H1 (cell line): ENCODE results near the gene ACSF3. TPM values are rescaled to one million over a fixed set of nuclear protein-coding genes. Genes with fewer than 3 reads are reported as not detected.

ENCODE experiments used
- CTCF ChIA-PET: fragments of 300-600 bp; sonication (Branson Sonifier 250); formaldehyde crosslinking; loops from one replicate; lab custom pipeline; 2021; ENCODE audit not compliant: partially characterized antibody; lab: Charles Lee
- POLR2A ChIA-PET: fragments of 300-600 bp; sonication (Branson Sonifier 250); formaldehyde crosslinking; loops from one replicate; lab custom pipeline; 2021; ENCODE audit warnings: inconsistent platforms; ENCODE audit not compliant: partially characterized antibody; lab: Charles Lee
- DNase-seq, 2 experiments: peaks; one replicate each; pipeline versions ENCODE4 v3.0.0 to v3.0.0-alpha.2; 2010 to 2022; ENCODE audit warnings: low spot score in 2 of 2, low read depth in 1 of 2, mixed read lengths in 1 of 2
- FAIRE-seq: peaks from 2 replicates; lab custom pipeline; 2011; peaks lifted over from hg19 to GRCh38; lab: Jason Lieb, UNC
- H2AFZ ChIP-seq: 2 replicates; pipeline ENCODE4 v1.8.1; 2012; ENCODE audit warnings: low read length, inconsistent platforms
- H2AK5ac ChIP-seq: 2 replicates; pipeline ENCODE4 v1.6.1; 2013; ENCODE audit warnings: low read depth, low read length
- H2BK120ac ChIP-seq: replicated peaks from 2 replicates; pipeline ENCODE3; 2013; ENCODE audit warnings: low read depth, low read length, inconsistent platforms
- H2BK12ac ChIP-seq: 2 replicates; pipeline ENCODE4 v1.6.1; 2013; ENCODE audit warnings: low read depth, low read length
- H2BK15ac ChIP-seq: 2 replicates; pipeline ENCODE4 v1.6.1; 2013; ENCODE audit warnings: low read length
- H2BK20ac ChIP-seq: 2 replicates; pipeline ENCODE4 v1.6.1; 2013; ENCODE audit warnings: low read length
- H2BK5ac ChIP-seq: 2 replicates; pipeline ENCODE4 v1.6.1; 2013; ENCODE audit warnings: low read depth, low read length
- H3K14ac ChIP-seq: 2 replicates; pipeline ENCODE4 v1.6.1; 2013; ENCODE audit warnings: inconsistent platforms; ENCODE audit not compliant: insufficient read length
- H3K18ac ChIP-seq: 2 replicates; pipeline ENCODE4 v1.6.1; 2013; ENCODE audit warnings: low read length; ENCODE audit errors: extremely low read depth
- H3K23ac ChIP-seq: 2 replicates; pipeline ENCODE4 v1.6.1; 2013; ENCODE audit warnings: inconsistent platforms; ENCODE audit not compliant: insufficient read length
- H3K23me2 ChIP-seq: 2 replicates; pipeline ENCODE4 v1.6.1; 2013; ENCODE audit warnings: low read depth, low read length
- H3K27ac ChIP-seq: 2 replicates; pipeline ENCODE4 v1.6.1; 2011; ENCODE audit warnings: low read depth, low read length, inconsistent platforms
- H3K27me3 ChIP-seq, 4 experiments: replicated peaks in 1 of 4; 1 replicate in 1 of 4; 2 replicates in 3 of 4; pipeline versions ENCODE4 v1.6.1 to v1.8.1; 2011 to 2013; ENCODE audit warnings: low read length in 3 of 4, mild to moderate bottlenecking in 3 of 4, inconsistent platforms in 2 of 4, mixed read lengths in 2 of 4, moderate library complexity in 1 of 4; ENCODE audit not compliant: control insufficient read depth in 3 of 4, insufficient read depth in 3 of 4; ENCODE audit errors: extremely low read depth in 1 of 4
- H3K36me3 ChIP-seq, 4 experiments: 2 replicates each; pipeline versions ENCODE4 v1.6.1 to v1.8.1; 2011 to 2013; ENCODE audit warnings: mild to moderate bottlenecking in 4 of 4, low read length in 3 of 4, moderate library complexity in 2 of 4, control low read depth in 1 of 4, inconsistent platforms in 1 of 4; ENCODE audit not compliant: insufficient read depth in 4 of 4, control insufficient read depth in 2 of 4
- H3K4ac ChIP-seq: replicated peaks from 2 replicates; pipeline ENCODE3; 2013; ENCODE audit warnings: low read length, low read depth, mixed read lengths, inconsistent platforms; ENCODE audit not compliant: insufficient read length
- H3K4me1 ChIP-seq, 4 experiments: replicated peaks in 1 of 4; 1 replicate in 1 of 4; 2 replicates in 3 of 4; pipeline versions ENCODE4 v1.6.1 to v1.8.1; 2011 to 2013; ENCODE audit warnings: low read length in 3 of 4, inconsistent platforms in 2 of 4, mixed read lengths in 1 of 4; ENCODE audit not compliant: insufficient read depth in 4 of 4, control insufficient read depth in 3 of 4
- H3K4me2 ChIP-seq, 2 experiments: 2 replicates each; pipeline versions ENCODE4 v1.6.1 to v1.8.1; 2011 to 2013; ENCODE audit warnings: low read depth in 2 of 2, low read length in 2 of 2, control low read depth in 1 of 2, inconsistent platforms in 1 of 2, mild to moderate bottlenecking in 1 of 2; ENCODE audit not compliant: insufficient read depth in 1 of 2
- H3K4me3 ChIP-seq, 4 experiments: fragments of 200-600, 300-600 bp in 1 of 4; sonication (generic), shearing (Covaris generic), sonication (Bioruptor Twin) in 1 of 4; 2 replicates each; pipeline versions ENCODE4 v1.5.1 to v1.8.1; 2011 to 2016; ENCODE audit warnings: low read length in 4 of 4, low read depth in 3 of 4, control low read depth in 2 of 4, inconsistent platforms in 2 of 4, mild to moderate bottlenecking in 2 of 4, mixed read lengths in 1 of 4, moderate library complexity in 1 of 4; ENCODE audit not compliant: insufficient read depth in 2 of 4; ENCODE audit errors: extremely low read depth in 1 of 4
- H3K56ac ChIP-seq: replicated peaks from 2 replicates; pipeline ENCODE3; 2013; ENCODE audit warnings: low read depth, mild to moderate bottlenecking, mixed read lengths, low read length, inconsistent platforms; ENCODE audit not compliant: insufficient read length
- H3K79me1 ChIP-seq: 2 replicates; pipeline ENCODE4 v1.6.1; 2013; ENCODE audit warnings: low read depth, low read length, control low read depth
- H3K79me2 ChIP-seq, 2 experiments: 2 replicates each; pipeline versions ENCODE4 v1.6.1 to v1.8.1; 2012 to 2013; ENCODE audit warnings: low read length in 2 of 2, mild to moderate bottlenecking in 2 of 2, inconsistent platforms in 1 of 2; ENCODE audit not compliant: insufficient read depth in 2 of 2, control insufficient read depth in 1 of 2
- H3K9ac ChIP-seq, 4 experiments: replicated peaks in 1 of 4; 1 replicate in 1 of 4; 2 replicates in 3 of 4; pipeline versions ENCODE4 v1.6.1 to v1.8.1; 2011 to 2013; ENCODE audit warnings: low read depth in 3 of 4, low read length in 3 of 4, control low read depth in 2 of 4, mild to moderate bottlenecking in 2 of 4, moderate library complexity in 2 of 4, inconsistent platforms in 1 of 4; ENCODE audit errors: extremely low read depth in 1 of 4
- H3K9me3 ChIP-seq, 2 experiments: 2 replicates each; pipeline versions ENCODE4 v1.6.1 to v1.8.1; 2012 to 2013; ENCODE audit warnings: mild to moderate bottlenecking in 2 of 2, moderate library complexity in 2 of 2, control low read depth in 1 of 2, inconsistent platforms in 1 of 2, low read depth in 1 of 2, low read length in 1 of 2, mixed read lengths in 1 of 2; ENCODE audit not compliant: insufficient read depth in 2 of 2
- H4K20me1 ChIP-seq, 2 experiments: replicated peaks in 1 of 2; 2 replicates each; pipeline versions ENCODE3 to v1.8.1; 2011 to 2013; ENCODE audit warnings: inconsistent platforms in 2 of 2, low read length in 2 of 2, mild to moderate bottlenecking in 1 of 2; ENCODE audit not compliant: insufficient read depth in 2 of 2, control insufficient read depth in 1 of 2
- H4K5ac ChIP-seq: 2 replicates; pipeline ENCODE4 v1.6.1; 2013; ENCODE audit warnings: low read length, low read depth, mixed read lengths, inconsistent platforms; ENCODE audit not compliant: insufficient read length
- H4K8ac ChIP-seq: 2 replicates; pipeline ENCODE4 v1.8.0; 2013; ENCODE audit warnings: mild to moderate bottlenecking, moderate library complexity, low read length, inconsistent platforms; ENCODE audit not compliant: insufficient read depth; ENCODE audit errors: extremely low read depth
- H4K91ac ChIP-seq: replicated peaks from 2 replicates; pipeline ENCODE3; 2013; ENCODE audit warnings: low read length, mixed read lengths, inconsistent platforms; ENCODE audit not compliant: insufficient read length
- NRF1 ChIP-seq: IDR thresholded peaks from 2 replicates; pipeline ENCODE4 v1.6.1; 2011; ENCODE audit warnings: mild to moderate bottlenecking, low read depth, low read length, improper control_type of control experiment
- POLR2A ChIP-seq, 2 experiments: IDR thresholded peaks; 1 replicate in 1 of 2; 2 replicates in 1 of 2; pipeline ENCODE4 v1.6.1; 2011; ENCODE audit warnings: low read depth in 2 of 2, low read length in 2 of 2, mild to moderate bottlenecking in 2 of 2; ENCODE audit errors: control extremely low read depth in 1 of 2
- WGBS, 2 experiments: shearing (Covaris generic) in 1 of 2; methylation state at CpG; one replicate each; pipeline versions ENCODE4 v1.1.6 to v1.1.7; 2013 to 2015; ENCODE audit warnings: low lambda C conversion rate in 2 of 2, mixed read lengths in 2 of 2, inconsistent platforms in 1 of 2, low coverage in 1 of 2, missing lambda C conversion rate in 1 of 2; ENCODE audit not compliant: insufficient replicate concordance in 2 of 2, insufficient coverage in 1 of 2, insufficient read length in 1 of 2; ENCODE audit errors: extremely low coverage in 1 of 2, missing lambda C conversion rate in 1 of 2; 5-methylcytosine and 5-hydroxymethylcytosine counted together
- polyA plus RNA-seq, 7 experiments: library from polyadenylated mRNA; depleted of rRNA in 3 of 7; stranded (reverse) in 5 of 7; unstranded in 2 of 7; fragments of >200 nt in 5 of 7; fragments of 200-250 nt in 2 of 7; gene quantifications; 1 replicate in 5 of 7; 2 replicates in 1 of 7; 4 replicates in 1 of 7; pipeline versions ENCODE4 v1.2.1 to v1.2.3, GENCODE V29; 2011 to 2013; ENCODE audit warnings: missing spikeins in 2 of 7, mixed read lengths in 2 of 7
- total RNA-seq: library from RNA; stranded (reverse); fragmentation: NEBNext Ultra II Directional; extraction: Animal tissue kit (Norgen Biotek cat#: 25700); gene quantifications from 2 replicates; pipeline ENCODE4 v1.2.1, GENCODE V29; 2021

Gene ACSF3
- total and polyA plus RNA-seq, 2 of the 8 experiments (the other 6 are each of a cell fraction or from before 2014, with no cell fraction given): 15.6 to 22.9 TPM

- no peak overlapping the region for H2AFZ ChIP-seq
- FAIRE-seq (no peak), DNase-seq (no peak)
- H2BK5ac ChIP-seq: no peak overlapping the region
- H3K14ac ChIP-seq: no peak overlapping the region
- H3K23ac ChIP-seq: no peak overlapping the region
- no peak overlapping the region for H3K27ac ChIP-seq
- H2BK12ac ChIP-seq: no peak overlapping the region
- H2BK15ac ChIP-seq: no peak overlapping the region
- peak overlapping the region; percentile 26 to 65 (median 45) for H3K4me3 ChIP-seq
- H3K56ac ChIP-seq: no peak overlapping the region
- peaks cover 6% of the 10 kb centered on the region; the same call in 1 of the 2 replicates for H3K23me2 ChIP-seq
- H3K79me2 ChIP-seq: no peaks in the 10 kb centered on the region
- no peak overlapping the region for H2BK120ac ChIP-seq
- CTCF ChIA-PET: no interaction called here
- no peak overlapping the region; a peak in 1 of 7 replicates for H3K9ac ChIP-seq
- H3K4me2 ChIP-seq: peak overlapping the region; percentile 55 to 94
- 7% methylated on average over 8 of the region's 19 CpGs; no CpG with 5 or more reads in 1 of the 2 experiments for WGBS, 2 experiments
- TF ChIP-seq POLR2A (IDR thresholded peaks at IDR 0.05; ENCODE audit: control extremely low read depth in 1 of 2, low read depth in 2 of 2, low read length in 2 of 2) (no peak), NRF1 (no peak)
- H3K9me3 ChIP-seq: no peaks in the 10 kb centered on the region; a peak in 1 of 4 replicates
- no peaks in the 10 kb centered on the region for H3K36me3 ChIP-seq
- H4K91ac ChIP-seq: no peak overlapping the region
- POLR2A ChIA-PET: no interaction called here
- peaks cover 0 to 9% (median 6%) of the 10 kb centered on the region in 4 experiments; a peak in 6 of 7 replicates for H3K27me3 ChIP-seq
- H3K79me1 ChIP-seq: no peaks in the 10 kb centered on the region
- no peak overlapping the region for H3K4ac ChIP-seq
- H4K20me1 ChIP-seq: peaks cover 2 to 6% of the 10 kb centered on the region in 2 experiments
- H2BK20ac ChIP-seq: no peak overlapping the region
- H4K5ac ChIP-seq: no peak overlapping the region
- H3K4me1 ChIP-seq: no peaks in the 10 kb centered on the region; a peak in 2 of 7 replicates
- no peak overlapping the region for H2AK5ac ChIP-seq
- no peak overlapping the region; the same call in 1 of the 2 replicates for H3K18ac ChIP-seq
- no peak overlapping the region for H4K8ac ChIP-seq
These were observed 98.2 kb downstream of the ACSF3 start for GRCh38 chr16:89191901-89192185.
